Mesothelial cell of epicardium (in vitro differentiated cells): ENCODE measurements around the gene RYR1. TPM values are rescaled to one million over a fixed set of nuclear protein-coding genes. Genes with fewer than 3 reads are reported as not detected.

ENCODE experiments used
- DNase-seq, 2 experiments: peaks; one replicate each; pipeline ENCODE4 v3.0.0; 2021; ENCODE audit warnings: low spot score in 2 of 2; ENCODE audit not compliant: unreplicated experiment in 2 of 2
- H3K27ac Mint-ChIP-seq: 2 replicates; pipeline ENCODE4 v1.8.0; 2021; ENCODE audit warnings: mixed read lengths
- H3K27me3 Mint-ChIP-seq: 2 replicates; pipeline ENCODE4 v1.8.0; 2021; ENCODE audit warnings: low read depth, mixed read lengths
- H3K36me3 Mint-ChIP-seq: 2 replicates; pipeline ENCODE4 v1.8.0; 2021; ENCODE audit warnings: mixed read lengths
- H3K4me1 Mint-ChIP-seq: 2 replicates; pipeline ENCODE4 v1.8.0; 2021; ENCODE audit warnings: mixed read lengths
- H3K4me3 Mint-ChIP-seq: 2 replicates; pipeline ENCODE4 v1.8.0; 2021; ENCODE audit warnings: mild to moderate bottlenecking, moderate library complexity, mixed read lengths
- H3K9me3 Mint-ChIP-seq: 2 replicates; pipeline ENCODE4 v1.8.0; 2021; ENCODE audit warnings: mixed read lengths
- CTCF ChIP-seq: fragments of 200-600 bp; sonication (generic); IDR thresholded peaks from one replicate; pipeline ENCODE4 v1.5.0; 2021; ENCODE audit warnings: antibody characterized with exemption; ENCODE audit not compliant: unreplicated experiment
- total RNA-seq: library from RNA; stranded (reverse); gene quantifications from 3 replicates; pipeline ENCODE4 v1.2.1, GENCODE V29; 2021

The RYR1 gene
- total RNA-seq, 1 donor from 2014 or later = 0.27 TPM

GRCh38 chr19:38448225-38448624 lies 14.7 kb downstream of the RYR1 start:
- DNase-seq = no peak
- H3K4me1 Mint-ChIP-seq = no peaks in the 10 kb centered on the region
- H3K27me3 Mint-ChIP-seq = peaks cover 11% of the 10 kb centered on the region
- no peak overlapping the region for H3K27ac Mint-ChIP-seq
- no peaks in the 10 kb centered on the region for H3K9me3 Mint-ChIP-seq
- TF ChIP-seq CTCF = no peak
- no peak overlapping the region for H3K4me3 Mint-ChIP-seq
- H3K36me3 Mint-ChIP-seq = no peaks in the 10 kb centered on the region

- Mint-ChIP-seq H3K27ac (no peak overlapping the region), H3K4me1 (no peaks in the 10 kb centered on the region), H3K4me3 (no peak overlapping the region), H3K36me3 (no peaks in the 10 kb centered on the region), H3K9me3 (no peaks in the 10 kb centered on the region), H3K27me3 (peaks cover 8% of the 10 kb centered on the region)
- no peak for TF ChIP-seq CTCF
- DNase-seq = no peak
Observed at GRCh38 chr19:38449518-38449917, 16.0 kb downstream of the RYR1 start.

- no peaks in the 10 kb centered on the region for H3K36me3 Mint-ChIP-seq
- no peak for DNase-seq
Observed at GRCh38 chr19:38451036-38451435, 17.5 kb downstream of the RYR1 start.

GRCh38 chr19:38451629-38452028 lies 18.1 kb downstream of the RYR1 start:
- no peak for DNase-seq
- no peak for TF ChIP-seq CTCF
- H3K27ac Mint-ChIP-seq = no peak overlapping the region
- H3K4me1 Mint-ChIP-seq = no peaks in the 10 kb centered on the region
- H3K9me3 Mint-ChIP-seq = no peaks in the 10 kb centered on the region
- H3K36me3 Mint-ChIP-seq = no peaks in the 10 kb centered on the region
- H3K4me3 Mint-ChIP-seq = no peak overlapping the region
- H3K27me3 Mint-ChIP-seq = peaks cover 3% of the 10 kb centered on the region

More at GRCh38 chr19:38451036-38451435, 17.5 kb downstream of the RYR1 start:
- Mint-ChIP-seq H3K4me3 (no peak overlapping the region), H3K4me1 (no peaks in the 10 kb centered on the region), H3K9me3 (no peaks in the 10 kb centered on the region), H3K27me3 (peaks cover 3% of the 10 kb centered on the region), H3K27ac (no peak overlapping the region)
- no peak for TF ChIP-seq CTCF

GRCh38 chr19:38452430-38453366 lies 19.2 kb downstream of the RYR1 start:
- no peak for TF ChIP-seq CTCF
- H3K27me3 Mint-ChIP-seq = peaks cover 3% of the 10 kb centered on the region
- no peak for DNase-seq
- no peaks in the 10 kb centered on the region for H3K4me1 Mint-ChIP-seq
- no peaks in the 10 kb centered on the region for H3K36me3 Mint-ChIP-seq
- H3K9me3 Mint-ChIP-seq = no peaks in the 10 kb centered on the region
- H3K27ac Mint-ChIP-seq = no peak overlapping the region
- no peak overlapping the region for H3K4me3 Mint-ChIP-seq
